AG04450 (cell line): ENCODE measurements around the gene TNIK. TPM values are rescaled to one million over a fixed set of nuclear protein-coding genes. Genes with fewer than 3 reads are reported as not detected.
"Not testable (repeated sequence)": the region's sequence is repeated elsewhere in the genome, so short reads cannot be mapped to it uniquely, and the experiment has no call there.

Source experiments
- CTCF ChIA-PET: fragments of 300-600, 350-600 bp; formaldehyde crosslinking; extraction: SDS; loops from one replicate; lab custom pipeline; 2022; ENCODE audit warnings: antibody characterized with exemption, inconsistent platforms; lab: Charles Lee
- POLR2A ChIA-PET: fragments of 350-600 bp; formaldehyde crosslinking; extraction: SDS; loops from one replicate; lab custom pipeline; 2021; ENCODE audit warnings: antibody characterized with exemption, inconsistent platforms; lab: Yijun Ruan, JAX
- DNase-seq: peaks from one replicate; pipeline ENCODE4 v3.0.0-alpha.2; 2011; ENCODE audit warnings: low read depth, low spot score
- H3K27ac ChIP-seq: one replicate; pipeline ENCODE4 v1.5.1; 2012; ENCODE audit warnings: low read depth, low read length, control low read depth
- H3K27me3 ChIP-seq: one replicate; pipeline ENCODE4 v1.6.0; 2012; ENCODE audit warnings: low read length; ENCODE audit not compliant: control insufficient read depth, insufficient read depth
- H3K4me3 ChIP-seq: 2 replicates; pipeline ENCODE4 v1.5.1; 2011; ENCODE audit warnings: mild to moderate bottlenecking, low read depth, low read length, control low read depth
- H3K9me3 ChIP-seq: 2 replicates; pipeline ENCODE4 v1.5.1; 2012; ENCODE audit warnings: low read length; ENCODE audit not compliant: control insufficient read depth, insufficient read depth
- polyA plus RNA-seq: library from polyadenylated mRNA; depleted of rRNA; stranded (reverse); fragments of >200 nt; gene quantifications from 2 replicates; pipeline ENCODE4 v1.2.3, GENCODE V29; 2011
- TF ChIP-seq, protein P1 (sequence below): IDR thresholded peaks from 2 replicates; pipeline ENCODE4 v1.5.1; 2011; ENCODE audit warnings: low read depth, low read length, control low read depth, inconsistent platforms

Gene TNIK
- polyA plus RNA-seq, 1 experiment: 9.0 TPM

DNA sequence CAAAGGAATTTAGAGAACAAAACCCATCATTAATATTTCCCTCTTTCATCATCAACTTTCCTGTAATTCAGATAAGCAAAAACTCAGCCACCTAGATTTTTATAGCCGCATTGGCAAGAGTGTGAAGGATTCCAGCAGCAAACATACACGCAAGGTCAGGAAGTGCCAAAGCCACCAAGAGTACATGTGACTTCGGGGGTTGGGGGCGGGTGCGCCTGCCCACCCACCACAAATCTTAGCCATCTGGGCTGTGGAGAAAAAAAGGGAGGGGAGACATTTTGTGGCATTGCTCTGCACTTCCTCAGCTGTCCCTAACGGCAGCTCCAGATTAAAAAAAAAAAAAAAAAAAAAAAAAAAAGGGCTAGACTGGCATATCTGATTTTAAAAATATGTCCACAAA is 148.4 kb downstream of the TNIK start:
- POLR2A ChIA-PET: no interaction called here
- no peak overlapping the region for H3K27ac ChIP-seq
- TF ChIP-seq, protein P1, sequence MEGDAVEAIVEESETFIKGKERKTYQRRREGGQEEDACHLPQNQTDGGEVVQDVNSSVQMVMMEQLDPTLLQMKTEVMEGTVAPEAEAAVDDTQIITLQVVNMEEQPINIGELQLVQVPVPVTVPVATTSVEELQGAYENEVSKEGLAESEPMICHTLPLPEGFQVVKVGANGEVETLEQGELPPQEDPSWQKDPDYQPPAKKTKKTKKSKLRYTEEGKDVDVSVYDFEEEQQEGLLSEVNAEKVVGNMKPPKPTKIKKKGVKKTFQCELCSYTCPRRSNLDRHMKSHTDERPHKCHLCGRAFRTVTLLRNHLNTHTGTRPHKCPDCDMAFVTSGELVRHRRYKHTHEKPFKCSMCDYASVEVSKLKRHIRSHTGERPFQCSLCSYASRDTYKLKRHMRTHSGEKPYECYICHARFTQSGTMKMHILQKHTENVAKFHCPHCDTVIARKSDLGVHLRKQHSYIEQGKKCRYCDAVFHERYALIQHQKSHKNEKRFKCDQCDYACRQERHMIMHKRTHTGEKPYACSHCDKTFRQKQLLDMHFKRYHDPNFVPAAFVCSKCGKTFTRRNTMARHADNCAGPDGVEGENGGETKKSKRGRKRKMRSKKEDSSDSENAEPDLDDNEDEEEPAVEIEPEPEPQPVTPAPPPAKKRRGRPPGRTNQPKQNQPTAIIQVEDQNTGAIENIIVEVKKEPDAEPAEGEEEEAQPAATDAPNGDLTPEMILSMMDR: no peak
- no peaks in the 10 kb centered on the region for H3K27me3 ChIP-seq
- no peak for DNase-seq
- no peak overlapping the region for H3K4me3 ChIP-seq
- CTCF ChIA-PET: interaction anchor here (0.6 kb wide), 1 partner anchor 135 kb away, joined by 3 read pairs; no protein-coding TSS in a partner anchor
- no peaks in the 10 kb centered on the region for H3K9me3 ChIP-seq

DNA sequence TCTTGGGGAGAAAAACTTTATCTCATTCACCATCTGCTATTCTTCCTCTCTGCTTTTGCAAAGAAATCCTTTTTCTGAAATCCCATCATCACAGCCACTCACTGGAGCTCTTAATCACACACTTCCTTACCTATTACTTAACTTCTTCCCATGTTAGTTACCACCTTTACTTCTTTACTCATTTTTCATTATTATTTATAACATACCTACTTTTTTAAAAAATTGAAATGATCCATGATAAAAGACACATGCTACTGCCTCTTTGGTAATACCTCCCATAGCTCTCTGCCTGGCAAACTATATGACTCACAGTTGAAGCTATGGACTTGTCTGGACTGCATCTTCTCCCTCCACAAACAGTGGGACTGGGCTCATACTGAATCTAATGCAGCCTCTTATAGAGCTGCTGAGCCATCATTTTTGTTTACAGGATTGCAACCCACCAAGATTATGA is 150.3 kb downstream of the TNIK start:
- POLR2A ChIA-PET: no interaction called here
- CTCF ChIA-PET: interaction anchor here (1.3 to 1.7 kb wide), 2 partner anchors 14 to 122 kb away, joined by 3 to 7 read pairs; no protein-coding TSS in a partner anchor
- TF ChIP-seq, protein P1: no peak

DNA sequence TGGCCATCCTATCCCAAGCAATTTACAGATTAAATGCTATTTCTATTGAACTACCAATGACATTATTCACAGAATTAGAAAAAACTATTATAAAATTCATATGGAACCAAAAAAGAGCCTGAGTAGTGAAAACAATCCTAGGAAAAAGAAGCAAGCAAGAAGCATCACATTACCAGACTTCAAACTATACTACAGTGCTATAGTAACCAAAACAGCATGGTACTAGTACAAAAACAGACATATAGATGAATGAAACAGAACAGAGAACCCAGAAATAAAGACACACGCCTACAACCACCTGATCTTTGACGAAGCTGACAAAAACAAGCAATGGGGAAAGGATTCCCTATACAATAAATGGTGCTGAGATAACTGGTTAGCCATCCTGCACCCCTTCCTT is 152.2 kb downstream of the TNIK start:
- no peaks in the 10 kb centered on the region for H3K9me3 ChIP-seq
- H3K27me3 ChIP-seq: no peaks in the 10 kb centered on the region
- no peak overlapping the region for H3K4me3 ChIP-seq
- ChIA-PET POLR2A (no interaction called here), CTCF (no interaction called here)
- H3K27ac ChIP-seq: no peak overlapping the region
- TF ChIP-seq, protein P1: no peak
- DNase-seq: no peak

More for the DNA sequence above, 150.3 kb downstream of the TNIK start:
- peak; percentile 29 for DNase-seq
- H3K4me3 ChIP-seq: no peak overlapping the region
- H3K27ac ChIP-seq: no peak overlapping the region
- no peaks in the 10 kb centered on the region for H3K27me3 ChIP-seq
- H3K9me3 ChIP-seq: no peaks in the 10 kb centered on the region

DNA sequence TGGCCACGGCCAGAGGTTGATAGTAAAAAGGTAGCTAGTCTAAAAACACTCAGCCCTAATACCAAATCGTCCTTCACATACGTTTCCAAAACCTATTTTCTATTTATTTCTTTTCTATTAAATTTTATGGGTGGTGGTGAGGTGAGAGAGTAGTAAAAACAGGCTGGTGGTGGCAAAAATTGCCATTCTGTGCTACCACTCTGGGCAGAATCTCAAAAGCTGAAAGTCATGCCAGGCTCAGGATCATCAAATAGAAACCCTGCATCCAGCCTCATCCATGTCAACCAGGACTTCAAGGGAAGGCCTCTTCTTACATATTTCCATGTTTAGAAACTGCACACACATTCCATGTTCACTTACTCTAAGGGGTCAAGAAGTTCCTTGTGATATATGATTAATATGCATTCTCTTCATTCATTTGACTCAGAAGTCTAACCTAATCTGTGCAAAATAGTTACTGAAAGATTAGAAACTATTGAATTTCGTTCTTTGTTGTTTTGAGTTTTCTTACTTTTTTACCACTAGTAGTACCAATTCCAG is 153.1 kb downstream of the TNIK start:
- H3K27me3 ChIP-seq: no peaks in the 10 kb centered on the region
- H3K4me3 ChIP-seq: no peak overlapping the region
- CTCF ChIA-PET: no interaction called here
- peak overlapping the region; percentile 58 for H3K27ac ChIP-seq
- POLR2A ChIA-PET: no interaction called here
- DNase-seq: no peak
- H3K9me3 ChIP-seq: no peaks in the 10 kb centered on the region
- TF ChIP-seq, protein P1: no peak

DNA sequence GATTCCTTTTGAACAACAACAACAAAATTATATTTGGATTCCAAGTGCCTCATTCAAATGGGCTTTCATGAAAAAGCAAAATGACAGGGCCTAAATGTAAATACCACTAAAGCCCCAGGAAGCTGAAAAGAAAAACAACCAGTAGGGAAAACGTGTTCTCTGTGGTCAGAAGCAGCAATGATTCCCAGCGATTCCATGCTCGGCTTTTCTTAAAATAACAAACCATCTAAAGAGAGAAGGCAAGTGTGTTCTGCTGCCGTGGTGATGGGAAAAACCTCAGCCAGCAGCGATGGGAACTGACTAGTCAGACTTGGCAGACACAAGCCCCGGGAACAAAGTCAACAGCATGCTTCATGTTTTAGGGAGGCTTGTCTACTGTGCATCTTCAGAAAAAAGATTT is 153.6 kb downstream of the TNIK start:
- H3K4me3 ChIP-seq: no peak overlapping the region
- TF ChIP-seq, protein P1: no peak
- peak overlapping the region; percentile 58 for H3K27ac ChIP-seq
- no peaks in the 10 kb centered on the region for H3K9me3 ChIP-seq
- ChIA-PET CTCF (no interaction called here), POLR2A (no interaction called here)
- DNase-seq: peak; percentile 93
- H3K27me3 ChIP-seq: no peaks in the 10 kb centered on the region

DNA sequence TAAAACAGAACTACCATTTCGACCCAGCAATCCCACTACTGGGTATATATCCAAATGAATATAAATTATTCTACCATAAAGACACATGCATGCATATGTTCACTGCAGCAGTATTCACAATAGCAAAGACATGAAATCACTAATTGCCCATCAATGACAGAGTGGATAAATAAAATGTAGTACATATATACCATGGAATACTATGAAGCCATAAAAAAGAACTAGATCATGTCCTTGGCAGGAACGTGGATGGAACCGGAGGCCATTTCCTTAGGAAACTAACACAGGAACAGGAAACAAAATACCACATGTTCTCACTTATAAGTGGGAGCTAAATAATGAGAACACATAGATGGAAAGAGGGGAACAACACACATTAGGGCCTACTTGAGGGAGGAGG is 154.4 kb downstream of the TNIK start:
- DNase-seq, POLR2A ChIA-PET, CTCF ChIA-PET, H3K4me3 ChIP-seq, H3K9me3 ChIP-seq, H3K27me3 ChIP-seq, H3K27ac ChIP-seq: not testable (repeated sequence)

DNA sequence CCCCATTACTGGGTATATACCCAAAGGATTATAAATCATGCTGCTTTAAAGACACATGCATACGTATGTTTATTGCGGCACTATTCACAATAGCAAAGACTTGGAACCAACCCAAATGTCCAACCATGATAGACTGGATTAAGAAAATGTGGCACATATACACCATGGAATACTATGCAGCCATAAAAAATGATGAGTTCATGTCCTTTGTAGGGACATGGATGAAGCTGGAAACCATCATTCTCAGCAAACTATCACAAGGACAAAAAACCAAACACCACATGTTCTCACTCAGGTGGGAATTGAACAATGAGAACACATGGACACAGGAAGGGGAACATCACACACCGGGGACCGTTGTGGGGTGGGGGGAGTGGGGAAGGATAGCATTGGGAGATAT is 155.7 kb downstream of the TNIK start:
- H3K9me3 ChIP-seq, POLR2A ChIA-PET, H3K4me3 ChIP-seq, H3K27me3 ChIP-seq, DNase-seq, H3K27ac ChIP-seq: not testable (repeated sequence)
- CTCF ChIA-PET: interaction anchor here (0.6 kb wide), 1 partner anchor 156 kb away, joined by 9 read pairs; the partner anchor contains the start of gene TNIK

DNA sequence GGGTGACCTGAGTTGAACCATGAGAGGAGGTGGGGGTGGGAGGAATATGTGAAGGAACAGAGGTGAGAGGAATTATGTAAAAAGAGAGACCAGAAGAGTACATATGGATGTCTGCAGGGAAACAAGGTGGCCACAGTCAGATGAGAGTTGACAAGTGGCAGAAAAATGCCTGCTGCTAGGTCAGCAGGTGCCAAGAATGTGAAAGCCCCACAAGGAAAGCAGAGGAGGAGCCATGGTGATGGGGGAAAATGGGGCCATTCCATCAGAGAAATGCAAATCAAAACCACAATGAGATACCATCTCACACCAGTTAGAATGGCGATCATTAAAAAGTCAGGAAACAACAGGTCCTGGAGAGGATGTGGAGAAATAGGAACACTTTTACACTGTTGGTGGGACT is 156.2 kb downstream of the TNIK start:
- H3K27me3 ChIP-seq, CTCF ChIA-PET, H3K4me3 ChIP-seq, POLR2A ChIA-PET, H3K9me3 ChIP-seq, H3K27ac ChIP-seq, DNase-seq: not testable (repeated sequence)
